Mucosa of stomach (tissue), 1 donor: ENCODE results near the gene GLG1.

Experiments
- H3K27me3 ChIP-seq: one replicate; pipeline ENCODE4 v1.7.0; 2013; ENCODE audit warnings: mild to moderate bottlenecking, low read length; ENCODE audit not compliant: control insufficient read depth, insufficient read depth
- H3K36me3 ChIP-seq: one replicate; pipeline ENCODE4 v1.7.0; 2013; ENCODE audit warnings: low read length; ENCODE audit not compliant: control insufficient read depth, insufficient read depth
- H3K4me1 ChIP-seq: one replicate; pipeline ENCODE4 v1.7.0; 2013; ENCODE audit warnings: mild to moderate bottlenecking, low read length; ENCODE audit not compliant: control insufficient read depth, insufficient read depth
- H3K4me3 ChIP-seq: one replicate; pipeline ENCODE4 v1.7.0; 2013; ENCODE audit warnings: low read length
- H3K9ac ChIP-seq: one replicate; pipeline ENCODE4 v1.7.0; 2013; ENCODE audit warnings: mild to moderate bottlenecking, low read length, moderate library complexity
- H3K9me3 ChIP-seq: one replicate; pipeline ENCODE4 v1.7.0; 2013; ENCODE audit warnings: mild to moderate bottlenecking, low read length, moderate library complexity; ENCODE audit not compliant: control insufficient read depth
- donor health status: Pancreatic carcinoma.

The GLG1 gene

DNA sequence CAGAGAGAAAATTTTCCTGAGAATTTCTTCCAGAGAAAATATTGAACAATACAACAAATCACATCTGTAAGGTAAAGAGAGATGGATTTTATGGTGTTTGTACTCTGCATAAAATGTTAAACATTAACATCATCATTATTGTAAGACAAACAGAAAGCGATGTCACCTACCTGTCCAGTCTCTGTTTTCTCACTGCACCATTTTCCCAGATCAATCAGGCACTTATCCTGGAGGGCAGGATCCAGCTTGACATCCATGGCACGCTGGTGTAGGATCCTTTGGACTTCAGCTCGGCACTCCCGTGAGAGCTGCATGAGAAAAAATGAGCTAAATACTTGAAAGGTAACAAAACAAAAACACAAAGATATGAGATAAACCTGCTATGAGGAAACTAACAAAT is 129.7 kb downstream of the GLG1 start:
- H3K9me3 ChIP-seq, result no peaks in the 10 kb centered on the region
- peaks cover 28% of the 10 kb centered on the region for H3K4me1 ChIP-seq

GRCh38 chr16:74474416-74474815 is 132.5 kb downstream of the GLG1 start:
- peaks cover 9% of the 10 kb centered on the region for H3K36me3 ChIP-seq
- no peak overlapping the region for H3K4me3 ChIP-seq

More for the DNA sequence above, 129.7 kb downstream of the GLG1 start:
- no peak overlapping the region for H3K4me3 ChIP-seq
- H3K36me3 ChIP-seq, result peaks cover 6% of the 10 kb centered on the region
- H3K27me3 ChIP-seq, result no peaks in the 10 kb centered on the region
- H3K9ac ChIP-seq, result no peak overlapping the region

DNA sequence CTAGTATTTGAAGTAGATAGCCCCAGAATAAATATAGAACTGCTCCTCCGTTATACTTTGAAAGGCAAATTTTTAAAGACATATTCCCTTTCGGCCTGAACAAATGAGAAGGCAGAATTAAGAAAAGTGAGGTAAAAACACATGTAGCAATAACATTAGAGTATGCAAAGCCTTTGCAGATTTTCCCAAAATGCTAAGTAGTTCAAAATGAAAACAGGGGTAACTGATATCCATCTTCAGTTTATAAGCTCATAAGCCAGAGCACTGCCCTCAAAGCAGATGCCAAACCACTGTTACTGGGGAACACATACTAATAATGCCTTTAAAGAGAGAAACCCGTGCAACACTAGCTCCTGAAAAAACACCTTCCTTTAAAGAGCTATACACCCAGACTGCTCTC is 134.4 kb downstream of the GLG1 start:
- Histone ChIP-seq H3K36me3 (peaks cover 19% of the 10 kb centered on the region), H3K27me3 (no peaks in the 10 kb centered on the region), H3K9me3 (no peaks in the 10 kb centered on the region), H3K4me3 (no peak overlapping the region), H3K4me1 (peaks cover 11% of the 10 kb centered on the region), H3K9ac (no peak overlapping the region)

More at GRCh38 chr16:74474416-74474815, 132.5 kb downstream of the GLG1 start:
- Histone ChIP-seq H3K9me3 (no peaks in the 10 kb centered on the region), H3K27me3 (no peaks in the 10 kb centered on the region), H3K4me1 (peaks cover 14% of the 10 kb centered on the region), H3K9ac (no peak overlapping the region)

- Histone ChIP-seq H3K9me3 (no peaks in the 10 kb centered on the region), H3K27me3 (no peaks in the 10 kb centered on the region), H3K36me3 (peaks cover 19% of the 10 kb centered on the region), H3K4me1 (peaks cover 11% of the 10 kb centered on the region), H3K4me3 (no peak overlapping the region), H3K9ac (no peak overlapping the region)
Observed at GRCh38 chr16:74472010-74472409, 134.9 kb downstream of the GLG1 start.

DNA sequence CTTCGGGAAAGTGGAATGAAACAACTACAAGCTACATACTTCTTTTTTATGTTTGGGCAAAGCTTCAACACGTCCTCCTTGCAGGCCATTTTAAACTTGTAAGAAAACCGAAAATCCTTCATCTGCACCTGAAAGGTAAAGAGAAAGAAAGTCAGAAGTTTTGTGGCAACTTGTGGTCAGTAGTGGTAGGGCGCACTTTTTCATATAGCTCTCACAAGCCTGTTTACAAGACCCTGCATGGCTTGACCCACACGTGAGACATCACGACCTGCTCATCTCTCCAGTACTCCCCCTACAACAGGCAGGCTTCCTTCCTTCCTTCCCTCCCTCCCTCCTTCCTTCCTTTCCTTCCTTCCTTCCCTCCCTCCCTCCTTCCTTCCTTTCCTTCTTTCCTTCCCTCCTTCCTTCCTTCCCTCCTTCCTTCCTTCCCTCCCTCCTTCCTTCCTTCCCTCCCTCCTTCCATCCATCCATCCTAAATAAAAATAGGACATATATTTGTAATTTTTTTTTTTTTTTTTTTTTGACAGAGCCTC is 136.9 kb downstream of the GLG1 start:
- peaks cover 11% of the 10 kb centered on the region for H3K4me1 ChIP-seq
- H3K4me3 ChIP-seq, result no peak overlapping the region
- no peak overlapping the region for H3K9ac ChIP-seq
- no peaks in the 10 kb centered on the region for H3K27me3 ChIP-seq
- peaks cover 12% of the 10 kb centered on the region for H3K36me3 ChIP-seq
- no peaks in the 10 kb centered on the region for H3K9me3 ChIP-seq

GRCh38 chr16:74468807-74469525 is 137.9 kb downstream of the GLG1 start:
- no peak overlapping the region for H3K9ac ChIP-seq
- peaks cover 12% of the 10 kb centered on the region for H3K36me3 ChIP-seq
- no peaks in the 10 kb centered on the region for H3K9me3 ChIP-seq
- no peak overlapping the region for H3K4me3 ChIP-seq
- peaks cover 11% of the 10 kb centered on the region for H3K4me1 ChIP-seq
- H3K27me3 ChIP-seq, result no peaks in the 10 kb centered on the region

GRCh38 chr16:74466872-74467271 is 140.0 kb downstream of the GLG1 start:
- Histone ChIP-seq H3K4me3 (no peak overlapping the region), H3K27me3 (no peaks in the 10 kb centered on the region), H3K9me3 (no peaks in the 10 kb centered on the region), H3K4me1 (peaks cover 2% of the 10 kb centered on the region), H3K36me3 (peaks cover 12% of the 10 kb centered on the region), H3K9ac (no peak overlapping the region)

DNA sequence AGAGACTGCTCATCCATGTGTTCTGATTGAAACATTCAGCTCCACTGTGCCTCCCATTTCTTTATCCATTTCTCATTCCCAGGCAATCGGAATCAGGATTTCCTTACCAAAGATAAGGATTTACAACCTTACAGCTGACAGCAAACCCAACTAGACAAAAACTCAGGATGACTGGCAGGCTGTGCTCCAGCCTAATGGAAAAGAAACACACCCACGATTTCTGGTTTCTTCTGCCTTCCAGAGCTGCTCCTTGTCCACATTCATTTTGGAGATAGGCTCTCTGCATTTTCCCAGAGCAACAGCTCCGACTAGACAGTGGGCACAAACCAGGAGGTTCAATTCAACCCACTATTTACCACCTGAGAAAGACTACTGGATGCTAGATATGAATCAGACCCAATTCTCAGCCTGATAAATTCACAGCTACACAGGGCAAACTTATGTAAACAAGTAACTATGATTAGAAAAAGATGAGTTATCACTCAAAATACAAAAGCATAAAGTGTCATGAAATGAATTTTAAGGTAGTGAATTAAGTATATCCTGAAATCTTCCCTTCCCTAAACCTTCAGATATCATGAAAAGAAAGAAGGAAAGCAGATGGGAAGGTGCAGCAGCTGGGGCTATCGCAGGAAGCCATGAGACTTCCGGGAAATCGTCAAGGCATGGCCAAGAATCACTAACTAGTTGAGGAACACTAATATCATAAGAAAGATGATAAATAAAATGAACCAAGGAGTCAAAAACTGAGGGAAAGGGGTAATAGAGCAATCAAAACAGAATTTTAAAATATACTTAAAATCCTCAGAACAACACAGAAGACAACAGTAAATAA is 140.8 kb downstream of the GLG1 start:
- Histone ChIP-seq H3K4me3 (no peak overlapping the region), H3K36me3 (peaks cover 12% of the 10 kb centered on the region), H3K4me1 (no peaks in the 10 kb centered on the region), H3K27me3 (no peaks in the 10 kb centered on the region), H3K9me3 (no peaks in the 10 kb centered on the region), H3K9ac (no peak overlapping the region)

DNA sequence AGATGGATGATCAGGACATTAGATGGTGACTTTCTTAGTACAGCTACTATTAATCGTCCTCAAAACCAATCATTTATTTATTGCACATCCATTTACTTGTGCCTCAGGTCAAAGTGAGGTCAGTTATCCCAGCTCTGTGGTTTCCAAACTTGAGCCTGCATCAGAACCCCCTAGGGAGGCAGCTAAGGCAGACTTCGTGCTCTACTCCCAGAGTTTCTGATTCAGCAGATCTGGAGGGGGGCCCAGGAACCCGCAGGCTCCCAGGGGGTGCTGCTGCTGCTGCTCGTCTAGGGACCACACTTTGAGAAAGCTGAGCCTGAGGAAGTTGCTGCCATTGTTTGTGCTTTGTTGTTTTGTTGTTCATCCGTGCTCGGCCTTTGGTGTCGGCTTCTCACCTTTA is 141.6 kb downstream of the GLG1 start:
- H3K9ac ChIP-seq, result no peak overlapping the region
- H3K4me1 ChIP-seq, result no peaks in the 10 kb centered on the region
- no peaks in the 10 kb centered on the region for H3K27me3 ChIP-seq
- no peaks in the 10 kb centered on the region for H3K9me3 ChIP-seq
- H3K4me3 ChIP-seq, result no peak overlapping the region
- H3K36me3 ChIP-seq, result peaks cover 12% of the 10 kb centered on the region

GRCh38 chr16:74463888-74464287 is 143.0 kb downstream of the GLG1 start:
- Histone ChIP-seq H3K36me3 (peaks cover 5% of the 10 kb centered on the region), H3K9me3 (no peaks in the 10 kb centered on the region), H3K4me3 (no peak overlapping the region), H3K4me1 (no peaks in the 10 kb centered on the region), H3K27me3 (no peaks in the 10 kb centered on the region), H3K9ac (no peak overlapping the region)

DNA sequence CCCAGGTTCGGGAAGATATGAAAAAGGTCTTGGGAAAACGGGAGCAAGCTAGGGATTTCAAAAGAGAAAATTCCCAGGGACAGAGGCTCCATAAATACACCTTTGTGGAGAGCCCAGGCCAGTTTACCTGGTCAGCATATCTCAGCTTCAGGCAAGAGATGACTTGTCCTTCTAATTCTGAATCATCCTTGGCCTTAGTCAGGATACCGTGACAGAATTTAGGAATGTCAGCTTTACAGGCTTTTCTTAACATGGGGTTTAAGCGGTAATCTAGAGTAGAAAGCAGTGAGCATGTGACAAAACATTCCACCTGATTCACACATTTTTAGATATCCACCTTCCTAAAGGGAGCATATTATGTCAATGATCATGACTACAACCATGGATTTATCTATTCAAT is 144.6 kb downstream of the GLG1 start:
- Histone ChIP-seq H3K4me1 (no peaks in the 10 kb centered on the region), H3K9me3 (no peaks in the 10 kb centered on the region), H3K4me3 (no peak overlapping the region), H3K27me3 (no peaks in the 10 kb centered on the region), H3K36me3 (peaks cover 4% of the 10 kb centered on the region), H3K9ac (no peak overlapping the region)

GRCh38 chr16:74461826-74462225 is 145.1 kb downstream of the GLG1 start:
- Histone ChIP-seq H3K9me3 (no peaks in the 10 kb centered on the region), H3K27me3 (no peaks in the 10 kb centered on the region), H3K9ac (no peak overlapping the region), H3K4me3 (no peak overlapping the region), H3K36me3 (peaks cover 4% of the 10 kb centered on the region), H3K4me1 (no peaks in the 10 kb centered on the region)
